GM18507 (cell line): ENCODE results near the gene NUPR2.
"Not testable (repeated sequence)": the region's sequence is repeated elsewhere in the genome, so short reads cannot be mapped to it uniquely, and the experiment has no call there.

ENCODE experiments used
- DNase-seq: peaks from one replicate; pipeline ENCODE4 v3.0.0; 2011; ENCODE audit warnings: low read depth; ENCODE audit not compliant: insufficient read length; ENCODE audit errors: extremely low spot score
- FAIRE-seq: peaks from 2 replicates; lab custom pipeline; 2011; peaks lifted over from hg19 to GRCh38; lab: Jason Lieb, UNC

NUPR2 gene

DNA sequence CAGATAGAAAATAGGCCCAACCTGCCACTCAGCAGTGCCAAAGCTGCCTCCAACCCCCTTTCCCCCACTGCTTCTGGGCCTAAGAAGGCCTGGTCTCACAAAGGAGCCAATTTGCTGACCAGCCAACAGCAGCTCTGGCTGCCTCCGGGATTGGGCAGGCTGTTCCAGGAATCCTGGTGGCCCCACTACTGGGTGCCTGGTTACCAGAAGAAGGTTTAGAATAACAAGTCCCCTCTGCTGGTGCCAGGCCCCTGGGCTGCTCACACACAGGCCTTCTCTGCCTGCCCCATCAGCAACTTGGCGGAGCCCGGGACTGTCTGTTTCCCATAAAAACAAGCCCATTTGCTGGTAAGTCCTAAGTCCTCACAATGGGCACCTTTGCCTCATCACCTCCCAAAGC lies 24.6 kb downstream of the NUPR2 start:
- FAIRE-seq: no peak
- no peak for DNase-seq

- no peak for DNase-seq
- no peak for FAIRE-seq
Observed at GRCh38 chr7:56087445-56087844, 28.8 kb downstream of the NUPR2 start.

- DNase-seq (no peak), FAIRE-seq (no peak)
Observed at GRCh38 chr7:56086761-56087160, 29.5 kb downstream of the NUPR2 start.

GRCh38 chr7:56083150-56083785 lies 32.9 kb downstream of the NUPR2 start:
- FAIRE-seq (no peak), DNase-seq (no peak)

DNA sequence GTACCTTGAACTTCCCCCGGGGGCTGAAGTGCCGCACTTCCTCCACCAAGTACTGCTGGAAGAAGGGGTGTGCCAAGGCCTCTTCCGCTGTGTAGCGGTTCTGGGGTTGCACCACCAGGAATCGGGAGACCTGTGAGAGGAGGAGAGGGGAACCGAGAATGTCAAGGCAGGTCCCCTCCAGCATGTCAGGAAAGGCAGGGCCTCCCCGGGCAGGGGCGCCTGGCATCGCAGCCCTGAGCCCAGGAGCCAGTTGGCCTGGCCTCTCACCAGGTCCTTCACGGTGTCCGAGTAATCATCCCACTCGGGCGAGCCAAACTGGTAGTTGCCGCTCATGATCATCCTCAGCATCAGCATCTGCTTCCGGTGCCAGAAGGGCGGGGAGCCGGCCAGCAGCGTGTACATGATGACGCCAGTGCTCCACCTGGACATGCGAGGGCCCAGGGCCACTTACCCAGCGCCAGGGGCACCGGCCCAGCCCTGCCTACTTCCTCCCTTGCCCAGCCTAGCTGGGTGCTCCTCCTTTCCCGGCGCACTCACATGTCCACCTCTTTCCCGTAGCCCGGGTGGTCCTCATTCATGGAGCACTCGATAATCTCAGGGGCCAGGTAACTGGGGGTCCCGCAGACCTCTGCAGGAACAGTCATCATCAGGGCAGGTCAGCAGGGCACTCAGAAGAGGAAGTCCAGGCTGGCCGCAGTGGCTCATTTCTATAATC lies 34.4 kb downstream of the NUPR2 start:
- DNase-seq (no peak), FAIRE-seq (no peak)

GRCh38 chr7:56080726-56081435 lies 35.3 kb downstream of the NUPR2 start:
- FAIRE-seq, DNase-seq: not testable (repeated sequence)

DNA sequence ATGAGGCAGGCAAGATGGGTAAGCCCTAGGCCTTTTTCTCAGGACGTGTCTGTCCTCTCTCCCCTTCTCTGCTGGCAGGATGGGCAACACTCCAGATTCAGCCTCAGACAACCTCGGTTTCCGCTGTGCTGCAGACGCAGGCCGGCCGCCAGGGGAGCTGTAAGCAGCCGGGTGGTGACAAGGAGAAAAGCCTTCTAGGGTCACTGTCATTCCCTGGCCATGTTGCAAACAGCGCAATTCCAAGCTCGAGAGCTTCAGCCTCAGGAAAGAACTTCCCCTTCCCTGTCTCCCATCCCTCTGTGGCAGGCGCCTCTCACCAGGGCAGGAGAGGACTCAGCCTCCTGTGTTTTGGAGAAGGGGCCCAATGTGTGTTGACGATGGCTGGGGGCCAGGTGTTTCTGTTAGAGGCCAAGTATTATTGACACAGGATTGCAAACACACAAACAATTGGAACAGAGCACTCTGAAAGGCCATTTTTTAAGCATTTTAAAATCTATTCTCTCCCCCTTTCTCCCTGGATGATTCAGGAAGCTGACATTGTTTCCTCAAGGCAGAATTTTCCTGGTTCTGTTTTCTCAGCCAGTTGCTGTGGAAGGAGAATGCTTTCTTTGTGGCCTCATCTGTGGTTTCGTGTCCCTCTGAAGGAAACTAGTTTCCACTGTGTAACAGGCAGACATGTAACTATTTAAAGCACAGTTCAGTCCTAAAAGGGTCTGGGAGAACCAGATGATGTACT lies 36.6 kb downstream of the NUPR2 start:
- no peak for FAIRE-seq
- DNase-seq: no peak

- DNase-seq: no peak
- FAIRE-seq: no peak
Observed at GRCh38 chr7:56078196-56078595, 38.0 kb downstream of the NUPR2 start.

- DNase-seq (no peak), FAIRE-seq (no peak)
Observed at GRCh38 chr7:56077681-56078080, 38.5 kb downstream of the NUPR2 start.

- FAIRE-seq (peak; percentile 64), DNase-seq (peak; percentile 54)
Observed at GRCh38 chr7:56074371-56074791, 41.8 kb downstream of the NUPR2 start.

DNA sequence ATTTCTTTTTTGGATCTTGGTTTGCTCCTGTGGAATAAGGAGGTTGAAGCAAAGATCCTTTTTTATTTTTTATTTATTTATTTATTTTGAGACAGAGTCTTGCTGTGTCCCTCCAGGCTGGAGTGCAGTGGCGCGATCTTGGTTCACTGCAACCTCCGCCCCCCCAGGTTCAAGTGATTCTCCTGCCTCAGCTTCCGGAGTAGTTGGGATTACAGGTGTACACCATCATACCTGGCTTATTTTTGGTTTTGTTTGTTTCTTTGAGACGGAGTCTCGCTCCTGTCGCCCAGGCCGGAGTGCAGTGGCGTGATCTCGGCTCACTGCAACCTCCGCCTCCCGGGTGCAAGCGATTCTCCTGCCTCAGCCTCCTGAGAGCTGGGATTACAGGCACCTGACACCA lies 49.8 kb downstream of the NUPR2 start:
- not testable (repeated sequence) for FAIRE-seq, DNase-seq
